Fibroblast of mammary gland (primary cell): ENCODE results near the gene SMIM20.
A peak's percentile ranks its signal among the peaks of the same experiment; 100 is the strongest.

ENCODE experiments used
- DNase-seq: peaks from one replicate; pipeline ENCODE4 v3.0.0-alpha.2; 2010; ENCODE audit warnings: low read depth
- H3K4me3 ChIP-seq: 2 replicates; pipeline ENCODE4 v1.5.1; 2011; ENCODE audit warnings: low read depth, mild to moderate bottlenecking, low read length, moderate library complexity; ENCODE audit not compliant: control insufficient read depth
- CTCF ChIP-seq: conservative IDR thresholded peaks from 2 replicates; pipeline ENCODE4 v1.5.1; 2011; ENCODE audit warnings: low read depth, low read length, inconsistent platforms; ENCODE audit not compliant: control insufficient read depth, insufficient read depth

SMIM20 gene

GRCh38 chr4:25926462-25926861 is 12.4 kb downstream of the SMIM20 start:
- no peak for DNase-seq
- TF ChIP-seq CTCF, result no peak
- H3K4me3 ChIP-seq, result no peak overlapping the region

- TF ChIP-seq CTCF, result no peak
- H3K4me3 ChIP-seq, result no peak overlapping the region
- no peak for DNase-seq
Measured at GRCh38 chr4:25927361-25928195, 13.6 kb downstream of the SMIM20 start.

- peak; percentile 91 for DNase-seq
- no peak overlapping the region for H3K4me3 ChIP-seq
Measured at GRCh38 chr4:25928379-25929297, 14.6 kb downstream of the SMIM20 start.

GRCh38 chr4:25929298-25929686 is 15.3 kb downstream of the SMIM20 start:
- no peak overlapping the region for H3K4me3 ChIP-seq
- TF ChIP-seq CTCF, result no peak
- no peak for DNase-seq

More at GRCh38 chr4:25928379-25929297, 14.6 kb downstream of the SMIM20 start:
- no peak for TF ChIP-seq CTCF

GRCh38 chr4:25930731-25931354 is 16.8 kb downstream of the SMIM20 start:
- TF ChIP-seq CTCF, result no peak
- no peak for DNase-seq
- no peak overlapping the region for H3K4me3 ChIP-seq

- no peak for DNase-seq
- TF ChIP-seq CTCF, result no peak
- no peak overlapping the region for H3K4me3 ChIP-seq
Measured at GRCh38 chr4:25936696-25937095, 22.7 kb downstream of the SMIM20 start.
